LNCAP (cell line): ENCODE measurements around the gene STAT1.

Experiments used
- CTCF ChIP-seq: fragments of 450-650 bp; IDR thresholded peaks from 2 replicates; pipeline ENCODE4 v1.5.1; 2017; ENCODE audit warnings: mild to moderate bottlenecking

Gene STAT1

GRCh38 chr2:190978389-190979053, 35.5 kb downstream of the STAT1 start:
- no peak for TF ChIP-seq CTCF

- no peak for TF ChIP-seq CTCF
These were observed 36.5 kb downstream of the STAT1 start for GRCh38 chr2:190977505-190977904.

- no peak for TF ChIP-seq CTCF
These were observed 37.5 kb downstream of the STAT1 start for GRCh38 chr2:190976521-190976920.

- no peak for TF ChIP-seq CTCF
These were observed 39.2 kb downstream of the STAT1 start for GRCh38 chr2:190974629-190975361.

GRCh38 chr2:190973726-190974628, 40.0 kb downstream of the STAT1 start:
- TF ChIP-seq CTCF = no peak

GRCh38 chr2:190973262-190973661, 40.7 kb downstream of the STAT1 start:
- TF ChIP-seq CTCF = no peak

GRCh38 chr2:190972846-190973245, 41.1 kb downstream of the STAT1 start:
- no peak for TF ChIP-seq CTCF
